Mucosa of rectum (tissue), 2 donors: Measurements from ENCODE around the gene ADPRHL1.

ENCODE experiments used
- H3K27ac ChIP-seq, 2 donors: one replicate each; pipeline ENCODE4 v1.7.0; 2013; ENCODE audit warnings: inconsistent platforms in 2 of 2, low read depth in 2 of 2, low read length in 2 of 2
- H3K27me3 ChIP-seq, 2 donors: one replicate each; pipeline ENCODE4 v1.7.0; 2013; ENCODE audit warnings: low read length in 2 of 2; ENCODE audit not compliant: control insufficient read depth in 2 of 2, insufficient read depth in 2 of 2
- H3K36me3 ChIP-seq, 2 donors: one replicate each; pipeline ENCODE4 v1.7.0; 2013; ENCODE audit warnings: low read length in 2 of 2; ENCODE audit not compliant: control insufficient read depth in 2 of 2, insufficient read depth in 2 of 2
- H3K4me1 ChIP-seq, 2 donors: one replicate each; pipeline ENCODE4 v1.7.0; 2013; ENCODE audit warnings: low read length in 2 of 2, mild to moderate bottlenecking in 1 of 2; ENCODE audit not compliant: control insufficient read depth in 2 of 2, insufficient read depth in 2 of 2
- H3K4me3 ChIP-seq, 2 donors: one replicate each; pipeline ENCODE4 v1.7.0; 2013; ENCODE audit warnings: low read length in 2 of 2
- H3K9ac ChIP-seq, 2 donors: one replicate each; pipeline ENCODE4 v1.7.0; 2013; ENCODE audit warnings: low read length in 2 of 2, low read depth in 1 of 2, mild to moderate bottlenecking in 1 of 2
- H3K9me3 ChIP-seq, 2 donors: one replicate each; pipeline ENCODE4 v1.7.0; 2013; ENCODE audit warnings: low read length in 2 of 2; ENCODE audit not compliant: control insufficient read depth in 2 of 2
- donor health status: healthy.
- donor health status: Normal muscosa, but diverticular disease.

Gene ADPRHL1

DNA sequence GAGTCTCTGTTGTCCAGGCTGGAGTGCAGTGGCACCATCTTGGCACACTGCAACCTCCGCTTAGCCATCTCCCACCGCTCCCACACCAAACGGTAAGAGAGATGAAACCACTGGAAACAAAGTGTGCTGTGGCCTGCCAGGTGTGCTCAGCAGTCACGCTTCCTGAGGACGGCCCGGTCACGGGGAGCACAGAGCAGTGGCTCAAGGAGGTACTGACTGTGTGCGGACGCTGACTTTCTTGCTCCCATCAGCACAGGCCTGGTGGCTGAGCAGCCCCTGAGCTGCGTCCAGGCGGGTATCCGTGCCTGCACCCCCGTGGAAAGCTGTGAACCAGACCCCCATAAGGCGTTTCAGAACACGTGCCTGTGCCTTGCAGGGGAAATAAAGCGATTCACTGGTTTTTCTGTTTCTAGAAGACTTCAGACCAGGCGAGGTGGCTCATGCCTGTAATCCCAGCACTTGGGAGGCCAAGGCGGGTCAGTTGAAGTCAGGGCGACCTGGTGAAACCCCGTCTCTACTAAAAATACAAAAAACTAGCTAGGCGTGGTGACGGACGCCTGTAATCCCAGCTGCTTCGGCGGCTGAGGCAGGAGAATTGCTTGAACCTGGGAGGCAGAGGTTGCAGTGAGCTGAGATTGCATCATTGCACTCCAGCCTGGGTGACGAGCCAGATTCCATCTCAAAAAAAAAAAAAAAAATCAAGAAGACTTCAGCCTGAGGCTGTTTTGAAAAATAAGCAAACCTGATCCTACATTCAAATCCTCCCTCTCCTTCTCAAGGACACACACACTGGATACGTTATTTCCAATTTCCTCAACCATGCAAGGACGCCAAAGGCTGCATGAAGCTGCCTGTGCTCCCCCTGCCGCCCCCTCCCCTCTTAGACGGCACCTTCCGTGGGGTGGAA, 25.5 kb downstream of the ADPRHL1 start:
- no peak overlapping the region for H3K9ac ChIP-seq
- no peak overlapping the region for H3K4me3 ChIP-seq
- H3K36me3 ChIP-seq, result no peaks in the 10 kb centered on the region
- H3K27me3 ChIP-seq, result no peaks in the 10 kb centered on the region
- no peak overlapping the region for H3K27ac ChIP-seq
- no peaks in the 10 kb centered on the region for H3K9me3 ChIP-seq
- H3K4me1 ChIP-seq, result no peaks in the 10 kb centered on the region

DNA sequence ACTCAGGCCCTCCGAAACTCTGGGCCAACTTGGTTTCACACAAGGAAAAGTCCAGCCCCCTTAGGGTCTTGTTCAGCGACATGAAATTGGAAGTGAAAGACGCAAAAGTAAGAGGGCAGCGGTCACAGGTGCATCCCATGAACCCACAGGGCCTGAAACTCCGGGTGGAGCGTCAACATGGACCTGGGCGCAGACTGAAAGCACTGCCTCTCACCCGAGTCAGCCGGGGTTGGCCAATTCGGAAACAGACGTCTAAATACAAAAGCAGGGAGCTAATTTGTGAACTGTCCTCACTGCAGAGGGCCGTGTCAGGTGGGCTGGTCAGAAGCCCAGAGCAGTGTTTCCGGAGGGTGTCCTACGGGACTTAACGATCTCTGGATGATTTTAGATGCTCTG, 26.7 kb downstream of the ADPRHL1 start:
- Histone ChIP-seq H3K4me1 (no peaks in the 10 kb centered on the region), H3K9ac (no peak overlapping the region), H3K36me3 (no peaks in the 10 kb centered on the region), H3K4me3 (no peak overlapping the region), H3K9me3 (no peaks in the 10 kb centered on the region), H3K27ac (no peak overlapping the region), H3K27me3 (no peaks in the 10 kb centered on the region)

DNA sequence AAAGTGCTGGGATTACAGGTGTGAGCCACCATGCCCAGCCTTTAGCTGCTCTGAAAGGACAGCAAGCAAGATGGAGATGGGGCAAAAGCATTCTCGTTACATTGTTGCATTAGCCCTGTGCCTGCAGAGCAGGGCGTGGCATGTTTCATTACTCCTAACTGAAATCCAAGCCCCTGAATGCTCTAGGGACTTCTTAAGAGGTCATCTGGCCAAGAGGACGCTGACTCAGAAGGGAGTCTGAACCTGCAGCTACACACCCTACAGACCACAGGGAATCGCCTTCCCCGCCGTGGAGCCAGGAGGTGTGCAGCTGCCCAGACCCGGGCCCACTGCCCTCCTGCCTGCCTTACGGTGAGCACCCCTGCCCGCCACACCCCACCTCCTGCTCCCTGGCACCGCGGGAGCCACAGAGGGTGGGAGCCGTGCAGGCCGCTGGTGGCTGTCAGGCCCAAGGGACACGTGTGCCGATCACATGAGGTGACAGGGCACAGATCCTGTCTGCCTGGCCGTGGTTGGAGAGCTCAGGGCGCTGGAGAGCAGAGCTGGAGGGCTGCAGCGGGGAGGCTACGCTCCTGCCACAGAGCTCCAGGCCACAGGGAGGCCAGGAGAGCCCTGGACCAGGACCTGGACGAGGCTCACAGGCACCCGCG, 27.2 kb downstream of the ADPRHL1 start:
- Histone ChIP-seq H3K9ac (no peak overlapping the region), H3K27ac (no peak overlapping the region), H3K36me3 (no peaks in the 10 kb centered on the region), H3K27me3 (no peaks in the 10 kb centered on the region), H3K4me1 (no peaks in the 10 kb centered on the region), H3K4me3 (no peak overlapping the region), H3K9me3 (no peaks in the 10 kb centered on the region)

DNA sequence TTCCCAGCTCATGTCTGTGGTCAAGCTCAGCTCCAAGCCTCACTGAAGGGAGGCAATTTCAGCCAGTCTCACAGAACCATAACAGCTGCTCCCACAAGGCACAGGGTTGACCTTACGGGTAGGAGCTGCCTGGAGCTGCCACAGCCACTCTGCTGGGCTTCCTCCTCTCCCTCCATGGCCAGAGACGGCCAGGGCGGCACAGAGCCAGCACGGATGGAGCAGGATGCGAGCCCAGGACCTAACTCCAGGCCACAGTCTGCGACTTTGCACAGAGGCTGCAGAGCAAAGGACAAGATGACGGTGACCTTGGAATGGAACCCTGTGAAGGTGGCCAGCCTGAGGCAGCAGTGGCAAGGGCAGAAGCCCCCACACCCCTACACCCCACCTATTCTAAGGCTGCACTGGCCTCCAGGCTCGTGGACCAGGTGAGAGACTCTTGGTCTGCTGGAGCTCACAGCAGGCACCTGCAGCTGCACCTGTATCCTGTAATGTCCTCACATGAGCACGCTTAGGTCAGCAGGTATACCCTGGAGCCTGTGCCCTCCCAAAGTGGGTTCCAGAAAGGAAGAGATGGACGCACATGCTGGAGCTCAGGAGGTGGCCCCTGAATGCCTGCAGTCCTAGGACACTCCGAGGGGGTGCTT, 29.6 kb downstream of the ADPRHL1 start:
- no peak overlapping the region for H3K27ac ChIP-seq
- H3K9me3 ChIP-seq, result no peaks in the 10 kb centered on the region

DNA sequence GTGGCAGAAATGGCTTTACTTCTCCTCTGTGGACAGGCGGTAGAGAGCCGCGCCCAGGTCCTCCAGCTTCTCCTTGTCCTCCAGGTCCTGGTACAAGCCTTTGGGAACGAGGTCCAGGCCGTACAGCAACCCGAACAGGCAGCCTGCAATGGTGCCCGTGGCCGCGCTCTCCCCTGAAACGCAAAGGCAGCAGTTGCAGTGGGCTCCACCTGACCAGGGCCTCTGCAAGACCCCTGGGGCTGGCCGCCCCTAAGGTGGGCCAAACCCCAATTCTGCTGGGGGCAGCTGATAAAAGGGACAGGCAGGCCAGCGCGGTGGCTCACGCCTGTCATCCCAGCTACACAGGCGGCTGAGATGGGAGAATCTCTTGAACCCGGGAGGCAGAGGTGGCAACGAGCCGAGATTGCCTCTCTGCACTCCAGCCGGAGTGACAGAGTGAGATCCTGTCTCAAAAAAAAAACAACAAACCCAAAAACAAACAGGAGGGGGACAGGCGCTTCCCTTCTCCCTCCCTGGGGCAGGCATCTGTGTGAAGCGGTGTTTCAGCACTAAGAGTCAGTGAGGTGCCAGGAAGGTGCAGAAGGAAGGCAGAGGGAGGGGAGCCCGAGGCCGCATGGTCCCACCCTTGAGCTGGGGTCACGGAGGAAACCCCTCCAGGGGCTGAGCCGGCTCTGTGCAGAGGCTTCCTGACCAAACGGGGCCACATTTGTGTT, 30.3 kb downstream of the ADPRHL1 start:
- H3K9me3 ChIP-seq, result no peaks in the 10 kb centered on the region
- no peak overlapping the region for H3K4me3 ChIP-seq
- H3K9ac ChIP-seq, result no peak overlapping the region
- no peak overlapping the region for H3K27ac ChIP-seq
- peaks cover 0 to 2% of the 10 kb centered on the region in 2 donors for H3K27me3 ChIP-seq
- no peaks in the 10 kb centered on the region for H3K4me1 ChIP-seq
- H3K36me3 ChIP-seq, result no peaks in the 10 kb centered on the region

More for the DNA sequence above, 29.6 kb downstream of the ADPRHL1 start:
- Histone ChIP-seq H3K4me1 (no peaks in the 10 kb centered on the region), H3K4me3 (no peak overlapping the region), H3K27me3 (peaks cover 0 to under 1% of the 10 kb centered on the region in 2 donors), H3K36me3 (no peaks in the 10 kb centered on the region), H3K9ac (no peak overlapping the region)

DNA sequence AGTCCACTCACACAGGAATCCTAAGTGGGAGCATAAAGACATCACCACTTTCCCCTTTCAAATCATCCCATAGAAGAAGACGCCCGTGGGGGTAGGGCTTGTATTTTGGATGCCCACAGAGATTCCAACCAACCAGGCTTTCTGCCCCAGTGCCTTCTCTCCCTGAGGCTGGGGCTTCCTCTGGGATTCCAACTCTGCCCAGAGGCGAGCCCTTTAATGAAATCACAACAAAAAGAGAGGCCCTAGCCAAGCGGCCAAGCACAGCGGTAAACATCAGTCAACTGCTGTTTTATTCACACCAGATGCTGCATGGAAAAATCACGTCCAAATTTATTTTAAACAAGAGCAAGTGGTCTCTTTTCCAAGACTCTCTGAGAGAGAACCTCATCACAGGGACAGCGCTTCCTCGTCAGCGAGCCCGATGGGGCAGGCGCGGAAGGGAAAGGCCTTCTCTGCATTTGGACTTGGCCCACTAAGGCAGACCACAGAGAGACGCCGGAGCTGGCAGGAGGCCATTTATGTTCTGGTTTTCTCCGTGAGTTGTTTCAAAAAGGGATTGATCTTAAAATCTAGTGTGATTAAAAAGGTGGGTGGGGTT, 31.5 kb downstream of the ADPRHL1 start:
- no peaks in the 10 kb centered on the region for H3K4me1 ChIP-seq
- H3K4me3 ChIP-seq, result no peak overlapping the region
- H3K9ac ChIP-seq, result no peak overlapping the region
- no peaks in the 10 kb centered on the region for H3K9me3 ChIP-seq
- no peaks in the 10 kb centered on the region for H3K36me3 ChIP-seq
- H3K27ac ChIP-seq, result peak overlapping the region in 1 of 2 donors; percentile 24
- H3K27me3 ChIP-seq, result peaks cover 2% of the 10 kb centered on the region in 2 donors

DNA sequence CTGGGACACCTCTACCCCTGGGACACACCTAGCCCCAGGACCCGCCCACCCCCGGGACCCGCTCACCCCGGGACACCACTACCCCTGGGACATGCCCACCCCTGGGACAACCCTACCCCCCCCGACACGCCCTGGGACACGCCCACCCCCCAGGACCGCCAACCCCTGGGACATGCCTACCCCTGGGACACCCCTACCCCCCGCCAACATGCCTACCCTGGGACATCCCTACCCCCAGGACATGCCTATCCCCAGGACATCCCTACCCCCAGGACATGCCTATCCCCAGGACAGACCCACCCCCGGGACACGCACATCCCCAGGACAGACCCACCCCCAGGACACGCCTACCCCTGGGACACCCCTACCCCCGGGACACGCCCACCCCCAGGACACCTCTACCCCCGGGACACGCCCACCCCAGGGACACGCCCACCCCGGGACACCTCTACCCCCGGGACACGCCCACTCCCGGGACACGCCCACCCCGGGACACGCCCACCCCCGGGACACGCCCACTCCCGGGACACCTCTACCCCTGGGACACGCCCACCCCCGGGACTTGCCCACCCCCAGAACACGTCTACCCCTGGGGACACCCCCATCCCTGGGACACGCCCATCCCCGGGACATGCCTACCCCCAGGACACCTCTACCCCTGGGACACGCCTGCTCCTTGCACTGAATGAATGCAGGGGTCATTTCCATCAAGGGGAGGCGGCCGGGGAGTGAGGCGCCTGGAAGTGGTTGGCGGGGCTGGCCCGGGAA, 32.3 kb downstream of the ADPRHL1 start:
- H3K27me3 ChIP-seq, result peaks cover 2% of the 10 kb centered on the region in 2 donors
- no peak overlapping the region for H3K9ac ChIP-seq
- no peaks in the 10 kb centered on the region for H3K9me3 ChIP-seq
- H3K4me3 ChIP-seq, result no peak overlapping the region
- H3K27ac ChIP-seq, result peak overlapping the region in 1 of 2 donors; percentile 24
- no peaks in the 10 kb centered on the region for H3K36me3 ChIP-seq
- no peaks in the 10 kb centered on the region for H3K4me1 ChIP-seq

DNA sequence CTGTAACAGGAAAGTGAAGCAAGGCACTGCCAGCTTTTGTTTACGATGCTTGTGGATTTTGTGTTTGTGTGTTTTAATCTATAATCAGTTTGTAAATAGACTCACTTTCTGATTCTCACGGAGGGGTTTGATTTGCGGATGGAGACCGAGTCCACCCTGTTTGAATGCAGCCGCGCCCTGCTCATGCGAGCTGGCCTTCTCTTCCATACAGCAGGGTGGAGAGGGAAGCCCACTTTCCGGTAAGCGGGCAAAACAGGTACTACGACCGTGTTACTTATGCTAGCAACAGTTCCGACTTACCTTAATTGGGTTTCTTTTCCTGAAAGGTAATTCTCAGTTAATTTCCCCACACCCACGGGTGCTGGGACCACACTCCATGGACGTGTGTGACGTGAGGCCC, 33.1 kb downstream of the ADPRHL1 start:
- Histone ChIP-seq H3K27me3 (peaks cover 2% of the 10 kb centered on the region in 2 donors), H3K4me1 (no peaks in the 10 kb centered on the region), H3K36me3 (no peaks in the 10 kb centered on the region), H3K9me3 (no peaks in the 10 kb centered on the region), H3K9ac (no peak overlapping the region), H3K4me3 (no peak overlapping the region), H3K27ac (no peak overlapping the region)

DNA sequence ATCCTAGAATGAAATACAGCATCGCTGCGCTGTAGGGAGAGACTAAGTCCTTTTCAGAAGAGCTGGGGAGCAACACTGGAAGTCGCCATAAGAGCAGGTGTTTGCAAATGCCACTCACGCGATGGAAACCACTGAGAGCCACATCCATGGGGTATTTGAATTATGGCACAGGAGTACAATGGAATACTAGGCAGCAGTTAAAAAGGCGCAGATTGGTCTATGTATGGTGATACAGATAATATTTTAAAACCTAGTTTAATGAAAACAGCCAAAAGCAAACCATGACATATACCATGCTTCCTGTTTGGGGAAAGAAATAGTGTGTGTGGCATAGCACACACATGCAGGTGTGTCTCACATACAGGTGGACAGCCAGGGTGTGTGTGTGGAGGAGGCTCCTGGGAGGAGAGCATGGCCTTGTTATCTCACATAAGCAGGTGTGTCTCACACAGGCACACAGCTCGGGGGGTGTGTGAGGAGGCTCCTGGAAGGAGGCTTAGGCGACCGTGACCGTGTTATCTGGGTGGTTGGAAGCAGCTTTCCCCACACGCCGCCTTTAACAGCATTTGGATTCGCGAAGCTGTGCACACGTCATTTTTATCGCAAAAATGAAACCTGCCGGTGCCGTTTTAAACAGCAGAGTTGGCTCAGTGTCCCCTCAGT, 33.6 kb downstream of the ADPRHL1 start:
- Histone ChIP-seq H3K27ac (no peak overlapping the region), H3K4me1 (no peaks in the 10 kb centered on the region), H3K9ac (no peak overlapping the region), H3K4me3 (no peak overlapping the region), H3K27me3 (peaks cover 2% of the 10 kb centered on the region in 2 donors), H3K9me3 (no peaks in the 10 kb centered on the region), H3K36me3 (no peaks in the 10 kb centered on the region)
